RKO (cell line): ENCODE data around the gene PTOV1.

ENCODE experiments used
- DNase-seq: peaks from one replicate; pipeline ENCODE4 v3.0.0-alpha.2; 2016; ENCODE audit warnings: low spot score

Gene PTOV1

GRCh38 chr19:49859682-49860335, 8.8 kb downstream of the PTOV1 start:
- DNase-seq = no peak

DNA sequence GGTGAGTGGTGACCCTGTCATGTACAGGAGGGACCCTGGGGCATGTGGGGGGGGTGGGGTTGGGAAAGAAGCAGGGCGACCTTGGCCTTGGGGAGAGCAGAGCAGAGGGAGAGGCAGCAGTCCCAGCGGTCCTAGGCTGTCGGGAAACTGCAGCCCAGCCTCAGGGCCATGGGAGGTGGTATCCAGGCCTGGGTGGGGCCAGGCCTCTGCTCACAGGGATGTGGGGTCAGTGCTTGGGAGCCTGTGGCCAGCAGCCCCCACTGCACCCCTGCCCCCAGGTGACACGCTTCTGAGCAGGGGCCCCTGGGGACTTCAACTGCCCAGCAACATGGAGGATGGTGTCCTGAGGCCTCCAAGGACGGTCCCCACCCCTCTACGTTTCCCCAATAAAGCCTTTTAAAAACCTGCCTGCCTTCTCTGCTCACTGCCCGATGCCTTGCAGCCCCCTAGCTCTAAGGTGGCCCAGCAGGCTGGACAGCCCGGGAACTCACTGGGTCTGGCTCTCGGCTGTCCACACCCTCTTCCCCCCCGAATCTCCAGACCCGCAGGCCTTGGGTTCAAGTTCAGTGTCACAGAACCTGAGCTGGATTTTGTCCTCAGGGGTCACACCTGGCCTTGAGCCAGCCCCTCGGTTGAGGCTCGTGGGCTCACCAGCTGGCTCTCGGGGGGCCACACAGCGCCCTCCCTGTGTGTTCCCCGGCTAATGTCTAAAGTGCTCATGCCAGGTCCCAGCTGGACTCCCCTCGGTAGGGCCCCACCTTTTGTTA, 9.6 kb downstream of the PTOV1 start:
- no peak for DNase-seq

GRCh38 chr19:49861107-49861506, 10.1 kb downstream of the PTOV1 start:
- no peak for DNase-seq

GRCh38 chr19:49861541-49862378, 10.8 kb downstream of the PTOV1 start:
- DNase-seq = no peak

GRCh38 chr19:49862391-49863253, 11.7 kb downstream of the PTOV1 start:
- DNase-seq = no peak

DNA sequence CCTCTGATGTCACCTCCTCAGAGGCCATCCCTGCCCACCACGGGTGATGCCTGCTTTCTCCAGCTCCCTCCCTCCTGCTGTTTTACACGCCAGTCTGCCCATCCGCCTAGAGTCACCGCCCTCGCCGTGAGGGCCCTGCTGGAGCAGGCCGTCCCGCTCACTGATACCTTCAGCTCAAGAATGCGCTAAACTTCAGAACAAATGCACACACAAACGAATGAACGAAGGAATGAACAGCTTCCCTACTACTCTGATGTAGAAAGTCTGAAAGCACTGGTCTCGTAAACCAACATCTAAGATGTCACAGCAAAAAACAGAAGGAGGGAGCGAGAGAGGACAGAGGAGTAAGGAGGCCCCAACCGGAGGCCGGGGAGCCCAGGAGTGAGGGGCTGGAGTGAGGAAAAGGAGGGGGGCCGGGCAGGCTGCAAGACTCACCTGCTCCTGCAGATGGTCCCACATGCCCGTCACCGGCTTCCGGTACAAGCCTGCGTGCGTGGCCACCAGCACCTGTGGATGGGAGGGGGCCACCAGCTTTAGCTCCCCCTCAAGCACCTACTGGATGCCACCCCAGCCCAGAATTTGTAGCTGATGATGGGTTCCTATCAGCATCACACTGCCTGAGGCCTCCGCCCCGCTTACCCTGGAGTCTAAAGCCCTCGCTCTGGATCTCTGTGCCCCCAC, 12.4 kb downstream of the PTOV1 start:
- DNase-seq = no peak

GRCh38 chr19:49863935-49864320, 13.0 kb downstream of the PTOV1 start:
- no peak for DNase-seq

DNA sequence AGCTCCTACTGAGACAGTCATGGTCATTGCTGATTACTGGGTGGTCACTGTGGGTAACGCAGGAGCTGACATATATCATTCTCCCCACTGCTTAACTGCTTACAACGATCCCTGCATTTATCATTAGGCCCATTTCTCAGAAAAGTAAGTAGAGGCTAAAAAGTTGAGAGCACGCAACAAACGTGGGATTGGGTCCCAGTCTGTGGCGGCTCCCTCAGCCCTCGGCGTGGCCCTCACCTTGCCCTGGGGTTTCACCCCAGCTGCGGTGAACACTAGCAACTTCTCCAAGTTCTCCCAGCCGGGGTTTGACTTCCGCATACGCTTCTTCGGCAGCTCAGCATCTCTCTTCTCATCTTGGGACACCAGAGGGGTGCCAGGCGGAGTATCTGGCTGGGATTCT, 13.9 kb downstream of the PTOV1 start:
- DNase-seq = no peak

DNA sequence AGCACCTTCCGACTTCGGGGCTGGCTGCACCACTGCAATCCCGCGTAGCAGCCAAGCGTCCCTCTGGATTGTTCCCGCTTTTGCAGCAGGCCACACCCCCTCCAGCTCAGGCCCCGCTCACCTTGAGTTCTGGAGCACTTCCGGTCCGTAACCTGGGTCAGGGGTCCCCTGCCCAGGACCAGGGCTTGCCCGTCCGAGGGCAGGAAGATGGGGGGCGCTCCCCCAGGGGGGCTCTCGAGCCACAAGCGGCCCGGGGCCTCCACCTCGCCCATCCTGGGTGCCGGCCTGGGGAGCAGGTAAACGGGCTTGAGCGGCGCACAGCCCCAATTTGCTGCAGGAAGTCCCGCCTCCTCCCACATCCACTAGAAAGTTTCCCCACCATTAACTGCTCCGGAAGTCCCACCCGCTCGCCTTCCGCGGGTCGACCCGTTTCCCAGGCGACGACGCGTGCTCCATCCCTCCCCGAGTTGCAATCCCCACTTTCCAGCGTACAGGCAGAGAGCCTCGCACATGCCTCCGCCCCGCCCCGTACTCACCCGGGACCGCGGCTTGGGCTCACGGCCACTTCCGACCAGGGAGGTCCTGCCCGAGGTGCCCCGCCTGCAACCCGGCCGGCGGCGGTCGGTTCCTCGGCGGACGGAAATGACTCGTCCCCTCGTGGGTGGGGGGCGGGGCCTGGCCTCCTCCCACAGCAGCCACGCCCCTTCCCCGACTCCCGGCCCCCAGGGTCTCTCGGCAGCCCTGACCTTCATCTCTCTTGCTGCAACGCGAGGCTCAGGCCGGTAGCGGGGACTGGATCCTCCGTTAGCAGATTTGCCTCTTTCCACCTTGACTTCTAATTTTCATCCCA, 16.2 kb downstream of the PTOV1 start, which contains the start of gene PNKP:
Gene PNKP (minus strand): TSS at position 644 of the 850 bp plus-strand sequence. CDS start 372 bp downstream, at position 272.
- peak; percentile 91 for DNase-seq

DNA sequence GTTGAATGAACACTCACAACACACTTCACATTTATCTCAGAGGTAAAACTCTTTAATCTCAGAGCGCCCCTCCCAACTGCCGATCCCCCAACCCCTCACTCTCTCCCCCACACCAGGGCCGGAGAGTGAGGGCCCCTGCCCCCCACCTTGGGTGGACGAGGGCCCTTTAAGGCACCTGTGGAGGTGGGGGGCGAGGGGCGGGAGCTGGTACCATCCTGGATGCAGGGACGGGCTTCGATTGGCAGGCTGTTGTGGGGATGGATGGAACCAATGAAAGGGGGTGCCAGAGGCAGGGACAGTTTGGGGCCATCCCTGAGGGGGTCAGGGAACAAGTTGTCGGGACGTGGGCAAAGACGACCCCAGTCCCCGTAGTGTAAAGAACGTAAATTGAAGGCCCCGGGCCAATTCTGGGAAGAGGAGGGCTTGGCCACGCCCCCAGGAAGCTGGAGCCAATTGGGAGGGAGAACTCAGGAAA, 18.1 kb downstream of the PTOV1 start:
- no peak for DNase-seq

GRCh38 chr19:49869484-49870308, 18.7 kb downstream of the PTOV1 start:
- peak; percentile 100 for DNase-seq

DNA sequence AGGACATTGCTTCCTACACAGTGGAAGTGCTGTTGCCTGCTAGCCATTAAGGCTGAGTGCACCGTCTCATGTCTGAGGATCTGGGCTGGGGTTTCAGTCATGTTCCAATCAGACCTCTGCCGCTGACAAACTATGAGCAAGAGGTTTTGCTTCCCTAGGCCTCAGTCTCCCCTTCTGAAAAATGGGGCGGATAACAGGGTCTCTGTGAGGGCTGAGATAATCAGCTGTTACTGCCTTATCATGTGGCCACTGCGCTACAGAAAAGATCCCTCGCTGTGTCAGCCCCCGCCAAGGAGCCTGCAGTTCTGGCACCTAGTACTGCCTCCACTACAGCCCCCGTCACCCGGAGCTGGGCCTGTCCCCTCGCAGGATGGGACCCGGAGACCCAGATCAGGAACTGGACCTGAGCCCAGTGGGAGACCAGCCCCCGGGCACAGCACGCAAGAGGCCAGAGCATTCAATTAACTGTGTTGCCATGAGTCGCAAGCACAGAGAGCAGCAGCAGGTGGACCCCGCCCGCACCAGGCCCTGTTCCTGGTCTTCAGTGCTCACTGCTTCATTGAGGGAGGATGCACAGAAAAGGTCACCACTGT, 19.4 kb downstream of the PTOV1 start:
- no peak for DNase-seq

- no peak for DNase-seq
These were observed 20.5 kb downstream of the PTOV1 start for GRCh38 chr19:49871349-49871985.

GRCh38 chr19:49872245-49873128, 21.5 kb downstream of the PTOV1 start:
- no peak for DNase-seq

DNA sequence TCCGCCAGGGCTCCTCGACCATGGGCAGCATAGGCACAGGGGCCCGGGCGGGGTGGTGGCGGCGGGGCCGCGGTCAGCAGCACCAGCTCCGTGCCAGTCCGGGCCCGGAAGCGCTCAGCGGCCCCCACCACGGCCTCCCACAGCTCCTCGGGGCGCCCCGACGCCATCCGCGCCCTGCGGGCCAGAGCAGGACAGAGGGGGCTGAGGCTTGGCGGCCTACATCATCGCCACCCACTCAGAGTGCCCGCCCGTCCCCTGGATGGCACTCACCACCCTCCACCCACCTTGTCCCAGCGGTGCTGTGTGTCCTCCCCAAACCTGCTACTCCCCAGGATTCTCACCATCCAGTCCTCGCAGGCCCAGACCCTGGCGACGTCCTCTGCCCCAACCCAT, 22.2 kb downstream of the PTOV1 start:
- no peak for DNase-seq

- no peak for DNase-seq
These were observed 22.9 kb downstream of the PTOV1 start for GRCh38 chr19:49873834-49874233.

- no peak for DNase-seq
These were observed 23.7 kb downstream of the PTOV1 start for GRCh38 chr19:49874503-49875157.
